Measurements from ENCODE around the gene XPO6.

- TF ChIP-seq CTCF (IDR thresholded peaks at IDR 0.05) (no peak), POLR2A (IDR thresholded peaks at IDR 0.05) (no peak)
Measured at GRCh38 chr16:28210264-28210663, 1.5 kb downstream of the XPO6 start.
